Epithelial cell of esophagus (primary cell): Measurements from ENCODE around the gene SH3GL2.
A peak's percentile ranks its signal among the peaks of the same experiment; 100 is the strongest.

Source experiments
- DNase-seq: peaks from one replicate; pipeline ENCODE4 v3.0.0; 2010; ENCODE audit warnings: low read depth
- H3K4me3 ChIP-seq: 2 replicates; pipeline ENCODE4 v1.5.1; 2011; ENCODE audit warnings: mild to moderate bottlenecking, low read length, control low read depth
- TF ChIP-seq, protein P1 (sequence below): IDR thresholded peaks from 2 replicates; pipeline ENCODE4 v1.5.1; 2011; ENCODE audit warnings: low read depth, mild to moderate bottlenecking, low read length, control low read depth, inconsistent platforms; ENCODE audit not compliant: insufficient read depth; ENCODE audit errors: missing control alignments

Gene SH3GL2

DNA sequence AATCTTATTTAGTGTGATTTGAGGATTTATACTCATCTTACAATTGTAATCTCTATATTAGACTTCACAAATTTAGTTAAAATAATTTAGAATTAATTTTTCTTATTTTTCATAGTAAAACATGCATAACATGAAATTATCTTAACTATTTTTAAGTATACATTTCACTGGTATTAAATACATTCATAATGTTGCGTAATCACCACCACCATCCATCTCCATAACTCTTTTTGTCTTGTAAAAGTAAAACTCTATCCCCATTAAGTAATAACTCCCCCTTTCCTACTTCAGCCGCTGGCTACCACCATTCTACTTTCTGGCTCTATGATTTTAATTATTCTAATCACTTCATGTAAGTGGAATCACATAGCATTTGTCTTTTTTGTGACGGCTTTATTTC, 193.4 kb downstream of the SH3GL2 start:
- DNase-seq = no peak
- TF ChIP-seq, protein P1, sequence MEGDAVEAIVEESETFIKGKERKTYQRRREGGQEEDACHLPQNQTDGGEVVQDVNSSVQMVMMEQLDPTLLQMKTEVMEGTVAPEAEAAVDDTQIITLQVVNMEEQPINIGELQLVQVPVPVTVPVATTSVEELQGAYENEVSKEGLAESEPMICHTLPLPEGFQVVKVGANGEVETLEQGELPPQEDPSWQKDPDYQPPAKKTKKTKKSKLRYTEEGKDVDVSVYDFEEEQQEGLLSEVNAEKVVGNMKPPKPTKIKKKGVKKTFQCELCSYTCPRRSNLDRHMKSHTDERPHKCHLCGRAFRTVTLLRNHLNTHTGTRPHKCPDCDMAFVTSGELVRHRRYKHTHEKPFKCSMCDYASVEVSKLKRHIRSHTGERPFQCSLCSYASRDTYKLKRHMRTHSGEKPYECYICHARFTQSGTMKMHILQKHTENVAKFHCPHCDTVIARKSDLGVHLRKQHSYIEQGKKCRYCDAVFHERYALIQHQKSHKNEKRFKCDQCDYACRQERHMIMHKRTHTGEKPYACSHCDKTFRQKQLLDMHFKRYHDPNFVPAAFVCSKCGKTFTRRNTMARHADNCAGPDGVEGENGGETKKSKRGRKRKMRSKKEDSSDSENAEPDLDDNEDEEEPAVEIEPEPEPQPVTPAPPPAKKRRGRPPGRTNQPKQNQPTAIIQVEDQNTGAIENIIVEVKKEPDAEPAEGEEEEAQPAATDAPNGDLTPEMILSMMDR = no peak
- no peak overlapping the region for H3K4me3 ChIP-seq

DNA sequence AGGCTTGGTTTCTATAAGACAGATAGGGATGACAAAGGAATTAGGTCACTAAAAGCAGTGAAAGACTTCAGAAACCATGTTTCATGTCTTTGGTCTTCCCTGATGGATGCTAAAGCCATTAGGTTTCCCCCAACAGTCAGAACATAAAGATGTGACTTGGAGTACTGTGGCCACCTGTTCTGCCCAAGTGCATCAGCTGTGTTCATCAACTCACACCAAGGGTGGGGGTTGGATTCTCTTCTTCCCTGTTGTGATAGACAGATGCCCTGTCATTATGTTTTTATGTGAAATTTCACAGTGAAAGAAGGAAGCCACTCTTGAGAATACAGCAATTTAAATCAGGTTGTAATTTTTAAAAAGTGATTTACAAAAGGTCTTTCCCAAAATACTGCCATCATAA, 196.8 kb downstream of the SH3GL2 start:
- TF ChIP-seq, protein P1 = no peak
- no peak overlapping the region for H3K4me3 ChIP-seq
- no peak for DNase-seq

DNA sequence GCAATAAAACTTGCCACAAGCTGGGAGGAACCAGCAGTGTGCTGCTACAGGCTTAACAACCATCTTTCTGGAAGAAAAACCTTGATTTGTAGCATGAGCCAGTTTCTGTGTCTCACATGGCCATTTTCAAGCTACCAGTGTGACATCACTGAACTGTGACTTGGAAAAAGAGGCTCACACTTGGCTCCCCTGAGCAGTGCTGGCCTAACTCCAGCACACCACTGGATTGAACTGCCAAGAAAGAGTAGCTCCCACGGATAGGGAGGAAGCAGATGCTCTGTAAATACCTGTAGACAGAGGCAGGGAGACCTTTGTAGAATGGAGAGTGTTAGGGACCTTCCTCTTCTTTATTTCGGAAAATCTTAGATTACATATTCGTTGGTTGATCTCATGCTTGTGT, 197.9 kb downstream of the SH3GL2 start:
- TF ChIP-seq, protein P1 = no peak
- no peak overlapping the region for H3K4me3 ChIP-seq
- DNase-seq = no peak

DNA sequence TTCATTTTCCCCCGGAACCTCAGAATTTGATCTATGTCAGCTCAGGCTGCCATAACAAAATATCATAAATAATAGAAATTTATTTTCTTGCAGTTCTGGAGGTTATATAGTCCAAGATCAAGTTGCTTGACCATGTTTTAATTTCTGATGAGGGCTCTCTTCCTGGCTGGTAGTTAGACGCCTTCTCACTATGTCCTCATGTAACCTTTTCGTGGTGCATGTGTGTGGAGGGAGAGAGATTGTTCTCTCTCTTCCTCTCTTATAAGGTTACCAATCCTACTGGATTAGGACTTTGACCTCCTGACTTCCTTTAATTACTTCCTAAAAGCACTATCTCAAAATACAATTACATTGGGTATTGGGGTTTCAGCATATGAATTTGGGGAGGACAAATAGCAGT, 198.6 kb downstream of the SH3GL2 start:
- no peak for DNase-seq
- H3K4me3 ChIP-seq = no peak overlapping the region
- TF ChIP-seq, protein P1 = no peak

DNA sequence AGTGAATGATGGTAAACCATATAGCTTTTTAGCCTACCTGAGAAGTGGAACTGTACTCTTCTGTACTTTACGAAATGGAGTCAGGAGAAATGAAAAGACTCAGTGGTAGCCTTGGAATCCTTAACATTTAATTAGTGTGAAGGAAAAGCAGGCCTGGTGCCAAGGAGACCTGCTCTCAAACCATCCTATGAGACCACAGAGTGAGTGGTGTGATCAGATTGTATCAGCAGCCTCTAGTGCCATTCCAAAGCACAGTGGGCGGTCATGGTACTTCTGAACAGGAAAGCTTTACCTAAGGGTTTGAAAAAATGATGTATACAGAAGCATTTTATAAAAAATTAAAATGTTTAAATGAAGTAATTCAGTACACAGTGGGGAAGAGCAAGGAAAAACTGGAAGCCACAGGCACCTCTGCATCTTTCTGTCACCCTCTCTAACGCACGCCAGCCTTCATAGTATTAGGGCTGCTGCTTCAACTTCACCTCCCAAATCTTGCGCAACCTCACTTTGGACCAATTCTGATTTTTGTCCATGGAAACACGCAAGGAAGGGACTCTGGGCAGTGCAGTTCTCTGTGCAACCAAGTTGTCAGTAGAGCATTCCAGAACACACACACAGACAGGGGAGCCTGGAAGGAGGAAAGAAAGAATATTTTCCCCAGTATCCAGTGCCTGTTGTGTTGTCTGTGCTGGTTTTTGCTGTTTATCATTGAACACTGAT, 203.7 kb downstream of the SH3GL2 start:
- DNase-seq = no peak
- TF ChIP-seq, protein P1 = no peak
- H3K4me3 ChIP-seq = no peak overlapping the region

DNA sequence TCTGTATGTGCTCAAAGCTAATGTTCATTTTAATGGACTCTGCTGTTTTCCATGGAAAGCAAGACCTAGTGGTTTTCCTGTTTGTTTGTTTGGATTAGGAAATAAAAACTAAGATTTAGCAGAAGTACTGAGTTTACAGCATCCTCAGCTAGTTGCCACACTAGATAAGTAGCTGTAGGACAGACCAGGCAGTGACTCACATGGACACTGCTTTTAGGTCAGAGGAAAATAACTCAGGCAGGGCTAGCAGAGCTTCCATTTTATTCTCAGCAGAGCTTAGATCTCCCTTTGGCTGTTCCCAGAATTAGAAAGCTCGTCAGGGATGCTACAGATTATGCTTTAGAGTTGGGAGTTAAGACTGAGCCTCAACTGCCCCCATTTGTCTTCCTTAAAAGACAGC, 204.4 kb downstream of the SH3GL2 start:
- TF ChIP-seq, protein P1 = no peak
- H3K4me3 ChIP-seq = no peak overlapping the region
- DNase-seq = peak; percentile 1

DNA sequence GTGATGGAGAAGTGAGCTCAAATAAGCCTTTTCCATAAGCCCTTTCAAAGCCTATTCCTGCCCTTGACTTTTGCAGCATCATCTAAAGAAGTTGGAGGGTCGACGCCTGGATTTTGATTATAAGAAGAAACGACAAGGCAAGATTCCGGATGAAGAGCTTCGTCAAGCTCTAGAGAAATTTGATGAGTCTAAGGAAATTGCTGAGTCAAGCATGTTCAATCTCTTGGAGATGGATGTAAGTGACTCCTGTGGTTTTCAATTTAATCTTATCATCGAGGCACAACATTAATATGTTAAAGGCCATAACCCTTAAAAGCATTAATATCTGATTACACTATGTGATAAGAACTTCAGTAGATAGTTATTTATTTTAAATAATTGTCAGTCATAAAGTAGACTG, 210.4 kb downstream of the SH3GL2 start:
- no peak overlapping the region for H3K4me3 ChIP-seq
- TF ChIP-seq, protein P1 = no peak

More for the DNA sequence above, 210.4 kb downstream of the SH3GL2 start:
- DNase-seq = no peak
